NCI-H128 (cell line): ENCODE data around the gene KRTAP13-4.

Source experiments
- DNase-seq: peaks from one replicate; lab custom pipeline; 2025; ENCODE audit not compliant: unreplicated experiment; lab: John Stamatoyannopoulos, UW

Gene KRTAP13-4, protein sequence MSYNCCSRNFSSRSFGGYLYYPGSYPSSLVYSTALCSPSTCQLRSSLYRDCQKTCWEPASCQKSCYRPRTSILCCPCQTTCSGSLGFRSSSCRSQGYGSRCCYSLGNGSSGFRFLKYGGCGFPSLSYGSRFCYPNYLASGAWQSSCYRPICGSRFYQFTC

DNA sequence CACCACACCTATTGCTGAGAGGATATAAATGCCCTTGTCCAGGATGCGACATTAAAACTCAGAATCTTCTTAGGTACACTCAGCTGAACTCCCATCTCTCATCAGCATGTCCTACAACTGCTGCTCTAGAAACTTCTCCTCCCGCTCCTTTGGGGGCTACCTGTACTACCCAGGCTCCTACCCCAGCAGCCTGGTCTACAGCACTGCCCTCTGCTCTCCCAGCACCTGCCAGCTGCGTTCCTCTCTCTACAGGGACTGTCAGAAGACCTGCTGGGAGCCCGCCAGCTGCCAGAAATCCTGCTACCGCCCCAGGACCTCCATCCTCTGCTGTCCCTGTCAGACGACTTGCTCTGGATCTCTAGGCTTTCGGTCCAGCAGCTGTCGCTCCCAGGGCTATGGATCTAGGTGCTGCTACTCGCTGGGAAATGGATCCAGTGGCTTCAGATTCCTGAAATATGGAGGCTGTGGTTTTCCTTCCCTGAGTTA lies at the start of gene KRTAP13-4:
TSS of gene KRTAP13-4 (plus strand) at position 51 of the 486 bp plus-strand sequence. CDS start at position 107, 56 bp downstream.
- no peak for DNase-seq

DNA sequence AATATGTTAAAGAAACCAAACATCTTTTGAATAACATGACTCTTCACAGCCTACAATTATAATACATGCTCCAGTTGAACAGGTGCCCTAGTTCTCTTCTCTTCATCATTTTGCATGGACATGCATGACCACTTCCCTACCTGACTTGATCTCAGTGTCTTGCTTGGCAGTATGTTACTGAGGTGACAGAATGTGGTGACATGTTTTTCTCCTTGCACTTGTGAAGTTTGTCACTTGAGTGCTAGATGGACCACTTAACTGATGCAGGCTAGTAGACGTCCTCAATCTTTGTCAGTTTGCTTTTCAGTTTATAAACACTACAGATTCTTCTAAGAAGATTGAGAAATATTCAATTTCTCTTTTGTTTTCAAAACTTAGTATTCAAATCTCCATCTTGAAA lies 47.8 kb upstream of the KRTAP13-4 start:
- DNase-seq = no peak

DNA sequence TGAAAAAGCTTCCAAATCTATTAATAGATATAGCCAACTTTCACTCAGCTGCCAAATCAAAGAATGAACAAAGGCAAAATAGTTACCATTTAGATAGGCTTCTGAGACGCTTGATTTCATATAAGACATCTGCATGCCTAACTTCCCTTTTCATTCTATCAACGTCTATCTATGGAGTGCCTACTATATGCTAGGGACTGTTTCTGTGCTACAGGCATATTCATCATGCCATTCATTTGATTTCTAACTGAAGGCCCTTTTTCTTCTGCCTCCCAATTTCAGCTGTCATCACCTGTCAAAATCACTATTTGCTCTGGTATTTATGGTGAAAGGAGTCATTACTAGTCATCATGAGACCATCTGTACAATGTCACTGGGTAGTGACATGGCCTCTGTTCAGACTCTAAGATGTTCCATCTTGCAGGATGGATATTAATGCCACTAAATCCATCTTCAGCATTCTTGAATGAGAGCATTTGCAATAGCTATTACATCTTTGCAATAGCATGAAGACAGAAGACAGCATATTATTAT lies 38.5 kb upstream of the KRTAP13-4 start:
- no peak for DNase-seq

DNA sequence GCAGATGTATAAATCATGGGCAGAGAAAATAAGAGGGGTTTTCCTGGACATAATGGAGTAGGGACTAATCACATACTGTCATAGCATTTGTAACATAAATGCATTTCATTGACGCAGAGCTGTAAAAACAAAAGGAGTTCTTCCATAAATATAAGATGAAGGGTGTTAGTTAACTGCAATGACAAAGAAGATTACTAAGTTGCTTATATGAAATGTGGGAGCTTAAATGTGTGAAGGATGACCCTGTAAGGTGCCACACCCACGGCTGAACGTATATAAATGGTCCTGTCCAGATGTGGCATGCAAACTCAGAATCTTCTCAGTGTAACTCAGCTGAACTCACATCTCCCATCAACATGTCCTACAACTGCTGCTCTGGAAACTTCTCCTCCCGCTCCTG lies 34.3 kb upstream of the KRTAP13-4 start, which contains the start of gene KRTAP13-1:
TSS of gene KRTAP13-1 (plus strand) at position 301 of the 400 bp plus-strand sequence. CDS start at position 357, 56 bp downstream.
- DNase-seq = no peak

DNA sequence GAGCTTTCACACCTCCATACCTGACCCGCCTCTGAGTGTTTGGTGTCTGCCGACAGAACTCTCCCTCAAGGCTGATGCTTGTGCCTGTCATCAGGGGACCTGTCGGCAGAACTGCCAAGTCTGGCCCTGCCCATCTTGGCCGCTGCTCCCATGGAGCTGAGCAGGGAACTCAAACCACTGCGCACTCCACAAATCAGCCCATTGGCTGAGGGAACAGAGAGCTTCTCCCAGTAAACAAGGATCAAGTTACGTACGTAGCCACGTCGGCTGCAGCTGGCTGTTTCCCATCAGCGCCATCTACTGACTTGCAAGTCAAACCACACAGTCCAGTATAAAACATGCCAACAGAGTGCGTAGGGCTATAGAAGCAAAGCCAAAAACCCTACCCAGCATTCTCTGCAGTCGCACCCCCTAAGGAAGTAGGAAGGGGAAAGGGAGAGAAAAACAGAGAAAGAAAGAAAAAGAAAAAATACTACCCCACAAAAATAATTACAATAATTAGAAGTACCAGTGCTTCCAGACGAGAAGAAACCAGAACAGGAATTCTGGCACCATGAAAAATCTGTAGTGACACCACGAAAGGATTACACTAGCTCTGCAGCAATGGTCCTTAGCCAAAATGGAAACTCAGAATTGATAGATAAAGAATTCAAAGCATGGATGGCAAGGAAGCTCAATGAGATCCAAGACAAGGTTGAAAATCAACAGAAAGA lies 21.1 kb upstream of the KRTAP13-4 start:
- DNase-seq = peak; percentile 4

DNA sequence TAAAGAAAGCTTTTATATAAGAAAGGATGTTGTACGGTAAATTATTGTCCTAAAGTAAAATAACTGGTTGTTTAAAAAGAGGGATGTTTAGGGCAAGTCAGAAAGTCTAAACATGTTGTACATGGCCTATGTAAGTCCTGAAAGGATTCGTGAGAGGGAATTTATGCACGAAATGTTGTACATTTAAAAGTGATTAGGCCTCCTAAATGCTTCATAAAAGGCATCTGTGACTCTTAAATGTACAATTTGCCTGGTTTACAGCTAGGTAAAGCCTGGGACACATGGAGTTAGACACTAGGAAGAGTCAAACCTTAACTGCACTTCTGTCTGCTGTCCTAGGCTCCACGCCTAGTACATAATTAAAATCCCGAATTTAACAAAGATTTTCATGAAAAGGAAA lies 14.0 kb upstream of the KRTAP13-4 start:
- DNase-seq = no peak

DNA sequence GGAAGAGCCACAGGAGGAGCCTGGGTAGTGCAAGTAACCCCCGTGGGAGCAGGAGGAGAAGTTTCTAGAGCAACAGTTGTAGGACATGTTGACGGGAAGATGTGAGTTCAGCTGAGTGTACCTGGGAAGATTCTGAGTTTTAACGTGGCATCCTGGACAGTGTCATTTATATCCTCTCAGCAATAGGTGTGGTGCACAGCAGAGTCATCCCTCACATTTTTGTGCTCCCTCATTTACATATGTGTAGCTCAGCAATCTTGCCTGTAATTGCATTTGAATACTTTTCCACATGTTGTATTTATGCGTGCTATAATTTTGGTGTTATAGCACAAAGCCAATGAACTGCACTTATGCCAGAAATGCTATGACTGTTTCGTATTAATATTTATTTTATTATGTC lies 4.2 kb upstream of the KRTAP13-4 start, which contains the start of gene KRTAP13-3:
TSS of gene KRTAP13-3 (minus strand) at position 101 of the 400 bp plus-strand sequence. CDS start at position 87, 14 bp downstream.
- DNase-seq = no peak

DNA sequence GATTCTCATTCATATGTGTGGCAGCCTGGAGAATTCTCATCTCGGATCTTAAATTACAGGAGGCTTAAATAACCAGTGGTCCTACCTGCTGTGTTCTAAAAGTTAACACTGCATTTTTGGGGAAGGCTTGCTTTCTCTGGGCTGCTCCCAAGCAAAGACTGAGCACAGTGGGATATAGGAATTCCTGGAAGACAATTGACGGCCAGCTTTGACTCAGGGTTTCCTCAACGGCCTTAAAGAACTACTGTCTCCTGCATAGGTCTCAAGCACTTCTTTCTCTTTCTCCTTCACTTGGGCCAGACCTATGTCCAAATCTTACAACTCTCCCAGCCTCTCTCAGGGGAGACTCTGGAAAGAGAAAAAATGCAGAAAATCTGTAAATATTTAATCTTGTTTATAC lies 3.3 kb upstream of the KRTAP13-4 start:
- no peak for DNase-seq

DNA sequence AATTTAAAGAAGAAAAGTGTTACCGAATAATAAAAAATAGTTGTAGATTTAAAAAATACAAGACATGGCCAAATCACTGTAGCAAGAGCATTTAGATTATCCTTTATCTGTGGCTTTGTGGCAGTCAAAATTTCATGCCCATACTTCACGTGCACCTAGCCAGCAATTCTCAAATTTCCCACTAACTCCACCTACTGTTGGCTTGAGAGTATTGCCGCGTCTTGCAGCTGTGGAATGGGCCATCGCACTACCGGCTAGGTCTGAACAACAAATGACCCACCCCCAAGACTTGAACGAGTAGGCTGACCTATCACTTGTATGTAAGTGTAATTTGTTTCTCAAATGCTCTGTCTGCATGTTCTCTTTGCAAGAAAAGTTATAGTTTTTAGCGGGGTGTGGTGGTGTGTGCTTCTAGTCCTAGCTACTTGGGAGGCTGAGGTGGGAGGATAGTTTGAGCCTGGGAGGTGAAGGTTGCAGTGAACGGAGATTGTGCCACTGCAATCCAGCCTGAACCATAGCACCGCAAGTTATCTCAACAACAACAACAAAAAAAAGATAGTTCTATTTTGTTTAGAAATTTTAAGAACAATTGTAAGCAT lies 4.1 kb downstream of the KRTAP13-4 start:
- DNase-seq = no peak

DNA sequence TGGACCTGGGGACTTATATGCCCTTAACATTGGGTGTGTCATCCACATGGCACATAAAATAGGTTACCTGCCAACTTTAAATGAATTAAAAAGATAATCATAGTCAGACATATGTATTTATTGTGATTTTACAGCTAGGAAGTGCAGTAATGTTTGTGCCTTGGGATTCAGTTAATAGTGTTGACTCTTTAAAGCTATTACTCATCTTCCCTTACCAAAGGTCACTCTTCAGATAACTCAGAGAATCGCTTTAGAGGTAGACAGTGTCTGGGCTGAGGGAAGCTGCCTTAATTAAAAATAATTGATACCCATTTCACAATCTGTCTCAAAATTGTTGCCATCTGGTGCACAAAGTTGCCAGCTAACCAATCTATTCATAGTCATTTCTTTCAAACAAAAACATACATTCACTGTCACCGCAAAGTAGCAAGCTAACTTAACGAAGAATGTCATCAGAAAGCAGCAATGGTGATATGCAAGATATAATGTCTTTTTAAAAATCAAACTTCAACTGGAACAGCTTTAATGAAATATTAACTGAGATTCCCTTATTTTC lies 7.1 kb downstream of the KRTAP13-4 start:
- DNase-seq = no peak

DNA sequence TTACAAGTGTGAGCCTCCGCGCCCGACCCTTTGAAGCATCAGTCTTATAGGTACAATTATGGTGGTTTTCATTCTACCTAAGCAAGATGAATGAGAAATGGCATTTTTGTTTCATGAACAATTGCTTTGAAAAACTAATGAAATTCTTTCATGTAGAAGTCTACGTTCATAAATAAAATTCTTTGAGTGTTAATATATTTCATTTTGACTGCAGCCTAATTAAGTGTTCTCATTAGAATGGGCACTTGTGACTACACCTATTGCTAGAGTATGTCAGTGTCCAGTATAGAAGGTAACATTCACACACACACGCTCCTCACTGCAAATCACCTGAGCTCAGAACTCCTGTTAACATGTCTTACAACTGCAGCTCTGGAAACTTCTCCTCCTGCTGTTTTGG lies 10.0 kb downstream of the KRTAP13-4 start, which contains the start of gene KRTAP15-1:
TSS of gene KRTAP15-1 (plus strand) at position 301 of the 400 bp plus-strand sequence. CDS start at position 354, 53 bp downstream.
- DNase-seq = no peak

DNA sequence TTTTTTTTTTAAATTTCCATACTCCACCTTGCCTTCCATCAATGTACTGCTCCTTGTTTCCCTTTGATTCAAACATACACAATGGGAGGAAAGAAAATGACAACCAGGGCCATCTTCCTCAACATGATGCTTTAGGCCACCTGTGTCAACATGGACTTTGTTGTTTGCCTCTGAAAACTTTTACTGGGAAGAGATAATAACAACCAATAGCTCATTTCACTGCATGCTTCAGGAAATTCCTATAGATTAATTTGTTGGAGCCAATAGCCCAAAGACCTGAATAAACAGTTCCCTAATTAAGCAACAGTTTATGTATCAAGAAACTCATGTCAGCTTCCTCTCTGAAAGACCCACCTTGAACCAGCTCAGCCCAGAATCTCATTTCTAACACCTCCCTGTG lies 13.2 kb downstream of the KRTAP13-4 start:
- no peak for DNase-seq

DNA sequence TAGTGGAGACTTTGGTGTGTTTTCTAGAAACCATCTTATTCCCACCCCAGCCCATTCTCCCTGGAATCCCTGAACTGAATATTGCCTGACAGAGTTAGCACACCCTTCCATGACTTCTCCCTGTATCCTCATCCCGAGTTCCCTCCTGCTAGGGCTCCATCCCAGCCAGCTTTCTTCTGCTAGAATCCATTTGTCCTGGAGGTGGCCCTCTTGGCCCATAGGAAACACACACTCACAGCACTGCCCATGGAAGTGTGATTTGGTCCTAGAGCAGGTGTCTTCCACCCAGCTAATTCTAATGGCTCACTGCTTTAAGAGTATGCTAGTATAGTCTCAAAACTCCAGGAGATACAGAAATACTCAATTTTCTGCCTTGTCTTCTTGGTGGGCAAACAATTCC lies 14.2 kb downstream of the KRTAP13-4 start:
- no peak for DNase-seq

DNA sequence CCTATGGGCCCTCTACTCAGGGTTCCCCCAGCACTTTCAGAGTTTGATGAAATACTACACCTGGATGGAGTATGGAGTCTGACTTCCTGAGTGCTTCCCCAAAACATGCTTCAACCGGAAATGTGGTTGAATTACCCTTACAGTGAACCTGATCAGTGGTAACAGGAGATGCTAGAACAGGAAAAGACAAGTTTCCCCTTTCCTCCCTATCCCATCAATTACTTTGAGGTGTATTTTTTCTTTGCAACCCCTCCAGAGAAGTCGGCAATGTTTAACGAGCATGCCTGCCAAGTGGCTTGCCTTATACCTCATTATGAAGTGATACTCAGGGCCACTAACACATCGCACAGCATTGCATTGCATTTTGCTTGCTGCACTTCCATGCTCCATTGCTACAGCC lies 17.0 kb downstream of the KRTAP13-4 start:
- DNase-seq = no peak

DNA sequence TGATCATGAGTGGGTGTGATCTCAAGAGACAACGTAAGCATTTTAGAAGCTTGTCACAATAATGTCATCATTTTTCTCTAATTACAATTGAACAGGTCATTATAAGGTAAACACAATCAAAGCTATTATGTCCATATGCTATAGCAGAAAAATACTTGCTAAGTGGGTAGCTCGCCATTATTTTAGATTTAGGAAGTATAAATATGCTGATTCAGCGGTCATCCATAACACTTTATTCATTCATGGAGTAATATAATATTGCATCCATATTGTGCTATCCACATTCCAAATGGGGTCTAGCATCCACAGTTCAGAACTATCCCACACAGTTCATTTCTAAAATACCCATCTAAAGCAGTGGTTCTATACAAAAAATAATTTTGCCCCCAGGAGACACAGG lies 18.5 kb downstream of the KRTAP13-4 start:
- DNase-seq = no peak

DNA sequence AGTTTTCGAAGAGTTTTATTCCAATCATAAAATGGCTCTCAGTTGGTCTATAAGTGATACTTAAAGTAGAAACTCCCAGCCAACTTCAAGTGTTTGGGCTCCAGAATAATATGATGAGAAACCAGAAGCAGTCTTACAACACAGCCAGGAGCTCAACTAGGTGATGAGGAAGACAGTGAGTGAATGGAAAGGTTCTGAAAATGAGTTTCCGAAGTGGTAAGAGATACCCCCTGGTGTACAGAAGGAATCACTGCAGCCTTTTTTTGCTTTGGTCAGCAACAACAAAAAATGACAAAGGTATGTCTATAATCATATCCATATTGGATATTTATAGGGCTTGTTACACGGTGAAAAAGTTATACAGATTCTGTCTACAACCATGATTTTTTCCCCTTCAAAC lies 33.7 kb downstream of the KRTAP13-4 start:
- DNase-seq = no peak

DNA sequence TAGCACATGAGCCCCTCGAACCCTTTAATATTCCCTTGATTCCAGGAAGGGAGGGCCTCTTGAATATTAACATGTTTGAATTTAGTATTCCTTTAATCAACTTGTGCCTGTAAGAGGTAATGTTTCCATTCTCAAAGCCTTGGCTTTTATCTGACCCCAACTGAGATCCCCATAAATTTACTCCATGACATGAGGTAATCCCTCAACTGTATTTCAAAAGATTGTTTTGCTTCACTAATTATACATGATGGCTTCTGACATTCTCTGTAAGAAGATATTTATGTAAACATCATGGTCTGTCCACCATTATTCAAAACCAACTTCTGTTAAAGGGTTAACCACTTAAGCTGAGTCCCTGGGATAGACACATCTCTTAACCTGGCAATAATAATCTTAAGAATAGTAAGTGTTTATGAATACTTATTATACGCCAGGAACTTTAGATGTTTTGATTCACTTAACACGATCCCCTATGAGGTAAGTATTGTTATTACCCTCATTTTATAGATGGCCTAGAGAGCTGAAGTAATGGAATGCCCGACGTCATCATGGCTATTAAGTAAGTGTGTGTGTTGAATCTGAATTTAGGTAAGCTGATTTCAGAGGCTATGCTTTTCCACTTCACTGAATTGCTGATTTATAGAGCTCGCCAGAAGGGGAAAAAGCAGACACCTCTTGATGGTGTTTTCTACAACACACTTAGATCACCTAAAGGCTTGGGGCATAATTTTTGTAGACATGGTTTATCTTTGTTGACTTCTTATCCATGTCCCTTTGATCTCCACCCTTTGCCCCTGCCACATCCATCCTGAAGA lies 39.1 kb downstream of the KRTAP13-4 start:
- DNase-seq = no peak

DNA sequence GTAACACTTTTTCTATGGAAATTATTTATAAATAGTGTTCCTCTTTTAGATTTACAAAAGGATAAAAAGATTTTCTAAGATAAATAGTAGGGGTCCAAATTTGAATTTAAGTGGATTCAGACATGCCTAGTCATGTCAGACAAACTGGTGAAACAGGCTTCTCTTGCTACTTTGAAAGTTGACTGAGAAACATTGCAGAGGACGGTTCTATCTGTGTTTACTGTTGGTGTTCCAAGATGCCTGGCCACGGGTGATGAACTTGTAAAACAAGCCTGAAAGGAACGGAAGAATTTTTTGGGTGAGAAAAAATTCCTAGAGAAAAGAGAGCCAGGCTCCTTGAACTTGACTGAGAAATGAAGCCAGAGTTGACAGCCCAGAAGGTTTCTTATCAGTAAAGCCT lies 48.0 kb downstream of the KRTAP13-4 start:
- no peak for DNase-seq

DNA sequence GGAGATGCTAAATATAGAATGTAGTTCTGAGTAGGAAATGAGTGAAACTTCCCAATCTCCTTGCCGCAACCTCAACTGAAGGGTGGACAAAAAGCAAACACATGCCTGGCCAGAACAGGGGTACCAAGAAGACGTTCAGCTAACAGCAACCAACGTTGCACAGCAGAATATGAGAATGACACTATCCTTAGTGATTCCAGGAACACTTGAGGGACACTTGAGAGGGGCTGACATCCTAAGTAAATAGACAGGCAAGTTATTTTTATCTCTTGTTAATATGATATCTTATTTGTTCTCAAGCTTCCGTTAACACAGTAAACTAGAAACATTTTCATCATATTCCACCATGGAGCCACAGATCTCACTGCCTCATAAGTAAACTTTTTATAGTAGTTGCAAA lies 49.2 kb downstream of the KRTAP13-4 start:
- no peak for DNase-seq

DNA sequence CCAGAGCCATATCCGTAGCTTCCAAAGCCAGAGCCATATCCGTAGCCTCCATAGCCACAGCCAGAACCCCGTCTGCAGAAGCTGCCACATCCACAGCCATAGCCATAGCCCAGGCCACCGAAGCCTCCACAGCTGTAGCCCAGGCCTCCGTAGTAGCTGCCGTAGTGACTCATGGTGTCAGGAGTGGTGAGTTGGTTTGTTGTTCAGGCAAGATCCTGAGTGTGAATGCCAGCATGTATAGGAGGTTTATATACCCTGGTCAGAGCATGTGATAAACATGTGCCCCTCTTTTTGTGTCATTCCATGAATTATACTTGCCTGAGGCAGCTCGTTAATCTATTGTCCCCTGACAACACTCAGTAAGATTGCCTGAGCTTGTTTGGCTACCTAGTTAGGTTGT lies 50.1 kb downstream of the KRTAP13-4 start, which contains the start of gene KRTAP19-1:
TSS of gene KRTAP19-1 (minus strand) at position 223 of the 400 bp plus-strand sequence. CDS start at position 173, 50 bp downstream.
- DNase-seq = no peak
